Measurements from ENCODE around the gene NRBP1.

The NRBP1 gene

DNA sequence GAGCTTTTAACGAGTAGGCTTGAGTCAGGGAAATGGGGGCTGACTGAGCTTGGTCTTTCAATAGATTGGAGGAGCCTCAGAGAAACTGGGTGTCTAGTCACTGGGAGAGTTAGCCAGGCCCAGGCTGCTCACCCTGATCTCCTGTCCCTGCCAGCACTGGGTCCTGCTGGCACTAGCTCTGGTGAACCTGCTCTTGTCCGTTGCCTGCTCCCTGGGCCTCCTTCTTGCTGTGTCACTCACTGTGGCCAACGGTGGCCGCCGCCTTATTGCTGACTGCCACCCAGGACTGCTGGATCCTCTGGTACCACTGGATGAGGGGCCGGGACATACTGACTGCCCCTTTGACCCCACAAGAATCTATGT lies 14.5 kb downstream of the NRBP1 start:
- H3K4me3 ChIP-seq (ENCODE audit: low read depth, low read length), result no peak overlapping the region
- TF ChIP-seq, protein P1, sequence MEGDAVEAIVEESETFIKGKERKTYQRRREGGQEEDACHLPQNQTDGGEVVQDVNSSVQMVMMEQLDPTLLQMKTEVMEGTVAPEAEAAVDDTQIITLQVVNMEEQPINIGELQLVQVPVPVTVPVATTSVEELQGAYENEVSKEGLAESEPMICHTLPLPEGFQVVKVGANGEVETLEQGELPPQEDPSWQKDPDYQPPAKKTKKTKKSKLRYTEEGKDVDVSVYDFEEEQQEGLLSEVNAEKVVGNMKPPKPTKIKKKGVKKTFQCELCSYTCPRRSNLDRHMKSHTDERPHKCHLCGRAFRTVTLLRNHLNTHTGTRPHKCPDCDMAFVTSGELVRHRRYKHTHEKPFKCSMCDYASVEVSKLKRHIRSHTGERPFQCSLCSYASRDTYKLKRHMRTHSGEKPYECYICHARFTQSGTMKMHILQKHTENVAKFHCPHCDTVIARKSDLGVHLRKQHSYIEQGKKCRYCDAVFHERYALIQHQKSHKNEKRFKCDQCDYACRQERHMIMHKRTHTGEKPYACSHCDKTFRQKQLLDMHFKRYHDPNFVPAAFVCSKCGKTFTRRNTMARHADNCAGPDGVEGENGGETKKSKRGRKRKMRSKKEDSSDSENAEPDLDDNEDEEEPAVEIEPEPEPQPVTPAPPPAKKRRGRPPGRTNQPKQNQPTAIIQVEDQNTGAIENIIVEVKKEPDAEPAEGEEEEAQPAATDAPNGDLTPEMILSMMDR (conservative IDR thresholded peaks at IDR 0.05; ENCODE audit: low read depth, low read length), result no peak
- peak; percentile 8 for DNase-seq (ENCODE audit: low read depth)

DNA sequence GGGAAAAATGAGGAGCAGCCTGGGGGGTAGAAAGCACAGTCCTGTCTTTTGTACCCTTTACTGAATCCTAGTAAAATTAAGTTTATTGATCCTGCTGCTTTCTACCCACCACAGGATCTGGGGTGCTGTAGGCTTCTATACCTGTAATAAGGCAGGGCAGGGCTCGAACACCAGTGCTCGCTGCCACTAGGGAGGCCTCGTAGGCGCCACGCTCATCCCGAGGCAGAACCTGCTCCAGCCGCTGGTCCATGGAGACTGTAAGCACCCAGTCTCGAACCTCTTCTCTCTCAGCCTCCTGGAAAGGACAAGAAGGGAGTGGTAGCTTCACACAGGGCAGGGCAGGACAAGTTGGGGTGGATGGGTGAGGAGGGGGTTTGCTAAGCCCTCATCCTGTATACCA lies 16.7 kb downstream of the NRBP1 start:
- no peak for DNase-seq (ENCODE audit: low read depth)
- H3K4me3 ChIP-seq (ENCODE audit: low read depth, low read length), result no peak overlapping the region
- TF ChIP-seq, protein P1 (conservative IDR thresholded peaks at IDR 0.05; ENCODE audit: low read depth, low read length), result no peak

DNA sequence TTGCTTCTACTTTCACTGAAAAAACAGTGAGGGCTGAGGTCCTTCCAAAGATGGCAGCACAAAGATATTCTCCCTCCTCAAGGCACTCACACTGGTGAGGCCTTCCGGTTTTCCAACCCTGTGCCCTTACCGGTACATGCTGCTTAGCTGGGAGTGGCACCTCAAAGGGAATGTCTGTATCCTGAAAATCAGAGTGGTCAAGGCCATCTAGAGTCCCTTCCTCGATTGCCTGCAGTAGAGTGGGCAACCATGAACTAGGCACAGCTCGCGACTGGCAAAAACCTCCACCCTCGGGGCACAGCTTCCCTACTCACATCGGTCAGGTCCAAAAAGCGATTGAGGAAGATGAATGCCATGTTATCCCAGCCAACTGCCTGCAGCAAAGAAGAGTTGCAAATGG lies 17.2 kb downstream of the NRBP1 start:
- H3K4me3 ChIP-seq (ENCODE audit: low read depth, low read length), result no peak overlapping the region
- TF ChIP-seq, protein P1 (conservative IDR thresholded peaks at IDR 0.05; ENCODE audit: low read depth, low read length), result no peak

DNA sequence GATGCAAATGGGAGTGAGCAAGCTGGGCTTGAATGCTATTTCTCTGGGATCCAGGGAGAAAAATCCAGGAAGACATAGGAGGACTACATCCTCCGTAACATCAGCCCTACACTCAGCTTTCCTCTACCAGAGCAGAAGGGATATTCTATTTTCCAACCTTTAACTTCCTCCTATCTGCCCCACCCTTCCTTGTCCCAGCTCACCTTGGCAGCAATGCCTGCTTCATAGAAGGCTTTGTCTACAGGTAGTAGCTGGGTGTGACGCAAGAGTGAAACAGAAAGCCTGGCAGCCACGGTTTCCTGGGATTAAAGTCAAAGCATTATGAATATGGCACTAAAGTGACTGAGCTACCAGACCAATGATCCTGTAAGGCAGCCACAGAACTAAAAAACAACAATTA lies 17.6 kb downstream of the NRBP1 start:
- no peak overlapping the region for H3K4me3 ChIP-seq (ENCODE audit: low read depth, low read length)
- TF ChIP-seq, protein P1 (conservative IDR thresholded peaks at IDR 0.05; ENCODE audit: low read depth, low read length), result no peak
- no peak for DNase-seq (ENCODE audit: low read depth)

More for the DNA sequence above, 17.2 kb downstream of the NRBP1 start:
- DNase-seq (ENCODE audit: low read depth), result no peak

DNA sequence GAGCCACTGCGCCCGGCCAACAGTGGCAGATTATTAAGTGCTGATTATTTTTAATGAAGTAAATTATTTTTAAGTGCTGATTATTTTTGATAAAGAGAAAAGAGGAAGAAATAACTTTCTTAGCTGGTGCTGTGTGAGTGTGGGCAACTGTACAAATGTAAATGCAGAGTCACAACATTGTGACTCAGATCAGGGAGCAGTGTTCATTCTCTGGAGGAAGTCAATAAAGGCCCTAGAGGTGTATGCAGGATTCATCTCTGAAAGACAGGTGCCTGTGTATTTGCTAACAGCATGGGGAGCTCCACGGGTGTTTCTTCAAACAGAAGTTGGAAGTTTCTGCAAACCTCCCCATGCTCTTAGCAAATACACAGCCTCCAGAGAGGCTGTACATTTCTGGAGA lies 19.9 kb downstream of the NRBP1 start:
- TF ChIP-seq, protein P1 (conservative IDR thresholded peaks at IDR 0.05; ENCODE audit: low read depth, low read length), result no peak
- H3K4me3 ChIP-seq (ENCODE audit: low read depth, low read length), result no peak overlapping the region
- DNase-seq (ENCODE audit: low read depth), result no peak

DNA sequence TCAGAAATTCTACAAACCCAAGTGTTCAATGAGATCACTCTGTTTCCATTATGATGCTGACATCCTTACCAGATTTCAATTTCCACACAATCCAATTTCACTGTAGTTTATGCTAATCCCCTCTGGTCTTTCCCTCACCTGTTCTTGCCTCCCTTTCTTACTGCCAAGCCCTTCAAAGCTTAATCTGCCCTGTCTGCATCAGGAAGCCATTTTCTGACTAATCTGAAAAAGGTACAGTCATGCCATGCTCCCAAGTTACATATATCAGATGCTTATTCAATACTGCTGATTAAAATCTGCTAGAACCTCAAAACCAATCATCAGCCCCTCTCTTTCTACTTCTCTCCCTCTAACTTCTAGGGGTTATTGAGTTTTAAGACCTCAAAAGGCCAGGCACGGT lies 22.7 kb downstream of the NRBP1 start:
- no peak for DNase-seq (ENCODE audit: low read depth)
- H3K4me3 ChIP-seq (ENCODE audit: low read depth, low read length), result no peak overlapping the region
- TF ChIP-seq, protein P1 (conservative IDR thresholded peaks at IDR 0.05; ENCODE audit: low read depth, low read length), result no peak

DNA sequence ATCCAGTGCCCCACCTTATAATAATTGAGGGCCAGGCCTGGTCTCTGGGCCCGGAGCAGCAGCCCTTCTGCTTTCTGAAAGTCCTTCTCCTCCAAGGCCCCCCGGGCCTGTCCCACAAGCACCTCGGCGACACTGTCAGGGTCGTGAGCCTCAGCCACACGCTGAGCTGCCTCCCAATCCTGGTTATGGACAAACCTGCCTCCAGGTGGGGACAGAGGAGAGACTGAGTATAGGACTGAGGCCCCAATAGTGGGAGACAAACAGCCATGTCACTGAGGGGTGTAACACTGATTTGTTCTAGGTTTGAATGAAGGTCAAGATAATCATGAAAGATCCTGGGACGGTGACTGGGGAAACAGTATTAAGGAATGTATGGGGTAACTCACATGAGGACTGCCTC lies 25.5 kb downstream of the NRBP1 start:
- TF ChIP-seq, protein P1 (conservative IDR thresholded peaks at IDR 0.05; ENCODE audit: low read depth, low read length), result no peak
- H3K4me3 ChIP-seq (ENCODE audit: low read depth, low read length), result no peak overlapping the region
- DNase-seq (ENCODE audit: low read depth), result no peak

Data from choroid plexus epithelial cell (primary cell).